Stromal cell of bone marrow (primary cell): ENCODE results near the gene CCSER2.
"Not testable (repeated sequence)": the region's sequence is repeated elsewhere in the genome, so short reads cannot be mapped to it uniquely, and the experiment has no call there.

Experiments used
- DNase-seq: peaks from one replicate; pipeline ENCODE4 v3.0.0-alpha.2; 2012; ENCODE audit warnings: low read depth

CCSER2 gene

GRCh38 chr10:84397735-84398144 is 69.4 kb downstream of the CCSER2 start:
- DNase-seq, result no peak

GRCh38 chr10:84398696-84399095 is 70.3 kb downstream of the CCSER2 start:
- DNase-seq, result no peak

GRCh38 chr10:84401854-84402611 is 73.6 kb downstream of the CCSER2 start:
- no peak for DNase-seq

- DNase-seq, result no peak
Observed at GRCh38 chr10:84404783-84405182, 76.4 kb downstream of the CCSER2 start.

- no peak for DNase-seq
Observed at GRCh38 chr10:84405662-84406061, 77.3 kb downstream of the CCSER2 start.

- no peak for DNase-seq
Observed at GRCh38 chr10:84406561-84406960, 78.2 kb downstream of the CCSER2 start.

- no peak for DNase-seq
Observed at GRCh38 chr10:84407388-84408049, 79.1 kb downstream of the CCSER2 start.

- DNase-seq, result no peak
Observed at GRCh38 chr10:84412482-84412881, 84.1 kb downstream of the CCSER2 start.

GRCh38 chr10:84414110-84414509 is 85.7 kb downstream of the CCSER2 start:
- not testable (repeated sequence) for DNase-seq

GRCh38 chr10:84415539-84416244 is 87.3 kb downstream of the CCSER2 start:
- no peak for DNase-seq

- no peak for DNase-seq
Observed at GRCh38 chr10:84416245-84416555, 87.8 kb downstream of the CCSER2 start.

- DNase-seq, result no peak
Observed at GRCh38 chr10:84423719-84424118, 95.3 kb downstream of the CCSER2 start.

GRCh38 chr10:84424731-84425167 is 96.4 kb downstream of the CCSER2 start:
- DNase-seq, result peak; percentile 97

- DNase-seq, result no peak
Observed at GRCh38 chr10:84427903-84428650, 99.7 kb downstream of the CCSER2 start.

GRCh38 chr10:84428711-84429110 is 100.3 kb downstream of the CCSER2 start:
- no peak for DNase-seq

GRCh38 chr10:84429926-84430520 is 101.6 kb downstream of the CCSER2 start:
- no peak for DNase-seq

- DNase-seq, result no peak
Observed at GRCh38 chr10:84432891-84433290, 104.5 kb downstream of the CCSER2 start.

- no peak for DNase-seq
Observed at GRCh38 chr10:84440781-84441180, 112.4 kb downstream of the CCSER2 start.

GRCh38 chr10:84447701-84448400 is 119.5 kb downstream of the CCSER2 start:
- no peak for DNase-seq

- DNase-seq, result not testable (repeated sequence)
Observed at GRCh38 chr10:84449351-84449750, 121.0 kb downstream of the CCSER2 start.

GRCh38 chr10:84452003-84452402 is 123.6 kb downstream of the CCSER2 start:
- DNase-seq, result peak; percentile 8
